Neural progenitor cell (in vitro differentiated cells): Measurements from ENCODE around the gene F8.

ENCODE experiments used
- EZH2 ChIP-seq: fragments of 200-600 bp; sonication (generic); IDR thresholded peaks from 2 replicates; pipeline ENCODE4 v1.6.1; 2017; ENCODE audit warnings: antibody characterized with exemption, mild to moderate bottlenecking, moderate library complexity
- EZH2phosphoT487 ChIP-seq: fragments of 200-600 bp; sonication (generic); IDR thresholded peaks from 2 replicates; pipeline ENCODE4 v1.6.1; 2017; ENCODE audit warnings: antibody characterized with exemption
- TF ChIP-seq, protein P1 (sequence below): fragments of 200-600 bp; sonication (generic); IDR thresholded peaks from 2 replicates; pipeline ENCODE4 v1.5.1; 2017; ENCODE audit warnings: antibody characterized with exemption, mild to moderate bottlenecking

DNA sequence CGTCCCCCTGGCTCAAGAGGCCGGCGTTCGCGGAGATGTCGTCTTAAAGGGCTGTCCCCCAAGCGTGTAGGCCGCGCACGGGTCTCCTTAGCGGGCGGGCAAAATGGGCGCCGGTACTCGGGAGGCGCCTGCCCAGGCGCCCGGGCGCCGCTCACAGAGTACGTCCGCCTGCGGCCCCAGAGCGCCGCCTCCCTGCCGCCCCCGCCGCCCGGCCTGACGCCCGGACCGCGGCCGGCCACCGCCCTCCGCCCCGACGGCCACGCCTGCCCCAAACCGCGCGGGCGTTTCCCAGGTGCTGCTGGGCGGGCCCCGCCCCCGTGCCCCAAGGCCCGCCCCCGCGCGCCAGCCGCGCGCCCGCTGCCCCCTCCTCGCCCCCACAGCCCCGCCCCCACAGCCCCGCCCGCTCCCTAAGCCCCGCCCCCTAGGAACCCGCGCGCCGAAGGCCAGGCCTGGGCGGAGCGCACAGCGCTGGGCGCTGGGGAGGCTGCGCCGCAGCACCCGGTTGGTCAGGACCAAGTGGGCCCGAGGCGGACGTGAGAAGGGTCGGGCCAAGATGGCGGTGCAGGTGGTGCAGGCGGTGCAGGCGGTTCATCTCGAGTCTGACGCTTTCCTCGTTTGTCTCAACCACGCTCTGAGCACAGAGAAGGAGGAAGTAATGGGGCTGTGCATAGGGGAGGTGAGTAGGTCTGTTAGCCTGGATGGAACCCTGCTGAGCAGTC is 48.6 kb upstream of the F8 start, which contains the start of the genes BRCC3, CMC4 and MTCP1:
- TF ChIP-seq, protein P1, sequence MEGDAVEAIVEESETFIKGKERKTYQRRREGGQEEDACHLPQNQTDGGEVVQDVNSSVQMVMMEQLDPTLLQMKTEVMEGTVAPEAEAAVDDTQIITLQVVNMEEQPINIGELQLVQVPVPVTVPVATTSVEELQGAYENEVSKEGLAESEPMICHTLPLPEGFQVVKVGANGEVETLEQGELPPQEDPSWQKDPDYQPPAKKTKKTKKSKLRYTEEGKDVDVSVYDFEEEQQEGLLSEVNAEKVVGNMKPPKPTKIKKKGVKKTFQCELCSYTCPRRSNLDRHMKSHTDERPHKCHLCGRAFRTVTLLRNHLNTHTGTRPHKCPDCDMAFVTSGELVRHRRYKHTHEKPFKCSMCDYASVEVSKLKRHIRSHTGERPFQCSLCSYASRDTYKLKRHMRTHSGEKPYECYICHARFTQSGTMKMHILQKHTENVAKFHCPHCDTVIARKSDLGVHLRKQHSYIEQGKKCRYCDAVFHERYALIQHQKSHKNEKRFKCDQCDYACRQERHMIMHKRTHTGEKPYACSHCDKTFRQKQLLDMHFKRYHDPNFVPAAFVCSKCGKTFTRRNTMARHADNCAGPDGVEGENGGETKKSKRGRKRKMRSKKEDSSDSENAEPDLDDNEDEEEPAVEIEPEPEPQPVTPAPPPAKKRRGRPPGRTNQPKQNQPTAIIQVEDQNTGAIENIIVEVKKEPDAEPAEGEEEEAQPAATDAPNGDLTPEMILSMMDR = no peak
- no peak for TF ChIP-seq EZH2
- no peak for TF ChIP-seq EZH2phosphoT487
